NCI-H146 treated with DMSO at 0.1 percent for 48 hours (cell line): Measurements from ENCODE around the gene SOS1.
"Not testable (repeated sequence)": the region's sequence is repeated elsewhere in the genome, so short reads cannot be mapped to it uniquely, and the experiment has no call there.

Experiments
- DNase-seq: peaks from one replicate; lab custom pipeline; 2025; ENCODE audit not compliant: unreplicated experiment; lab: John Stamatoyannopoulos, UW

The SOS1 gene

DNA sequence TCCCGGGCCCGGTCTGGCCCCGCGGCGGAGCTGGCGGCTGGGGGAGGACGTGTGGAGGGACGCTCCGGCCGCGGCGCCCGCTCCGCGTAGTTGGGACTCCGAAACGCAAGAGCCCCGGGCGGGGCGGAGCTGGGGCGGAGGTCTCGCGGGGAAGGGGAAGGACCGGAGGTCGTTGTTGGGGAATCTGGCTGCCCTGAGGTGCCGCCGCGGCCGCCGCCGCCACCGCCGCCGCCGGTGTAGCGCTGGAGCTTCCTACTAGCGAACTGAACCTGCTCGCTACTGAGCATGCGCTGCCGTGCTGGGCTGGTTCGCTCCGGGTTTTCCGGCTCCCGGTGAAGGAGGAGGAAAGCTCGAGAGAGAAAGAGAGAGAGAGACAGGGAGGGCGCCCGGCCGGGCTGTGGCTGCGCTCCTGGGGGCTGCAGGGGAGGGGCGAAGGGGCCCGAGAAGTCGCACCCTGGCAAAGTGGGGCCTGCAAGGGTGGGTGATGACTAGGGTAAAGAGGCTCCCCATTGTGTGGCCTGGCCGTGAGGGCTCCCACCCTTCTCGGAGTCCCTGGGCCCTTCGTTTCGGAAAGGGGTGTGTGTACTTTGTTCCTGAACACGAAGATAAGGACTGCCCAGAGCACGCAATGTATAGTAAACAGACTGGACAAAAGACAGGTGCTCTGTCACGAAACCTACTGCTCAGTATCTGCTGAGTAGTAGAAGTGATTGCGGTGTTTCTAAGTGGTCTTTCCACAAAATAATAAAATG lies at the start of gene SOS1:
SOS1 (minus strand) TSS at position 281 of the 752 bp plus-strand sequence. CDS start 629 bp downstream, outside the sequence.
- peak; percentile 92 for DNase-seq

DNA sequence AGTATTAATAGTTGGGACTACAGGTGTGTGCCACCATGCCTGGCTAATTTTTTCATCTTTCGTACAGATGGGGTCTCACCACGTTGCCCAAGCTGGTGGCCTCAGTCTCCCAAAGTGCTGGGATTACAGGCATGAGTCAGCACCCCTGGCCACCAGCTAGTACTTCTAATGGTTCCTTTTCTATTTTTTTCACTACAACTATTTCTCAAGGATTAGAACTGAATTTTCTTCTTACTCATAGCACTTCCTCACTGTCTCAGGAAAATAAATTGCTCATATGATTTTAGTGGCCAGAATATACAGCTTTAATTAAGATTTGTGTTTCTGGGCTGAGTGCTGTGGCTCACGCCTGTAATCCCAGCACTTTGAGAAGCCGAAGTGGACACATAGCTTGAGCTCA lies 43.2 kb upstream of the SOS1 start:
- no peak for DNase-seq

DNA sequence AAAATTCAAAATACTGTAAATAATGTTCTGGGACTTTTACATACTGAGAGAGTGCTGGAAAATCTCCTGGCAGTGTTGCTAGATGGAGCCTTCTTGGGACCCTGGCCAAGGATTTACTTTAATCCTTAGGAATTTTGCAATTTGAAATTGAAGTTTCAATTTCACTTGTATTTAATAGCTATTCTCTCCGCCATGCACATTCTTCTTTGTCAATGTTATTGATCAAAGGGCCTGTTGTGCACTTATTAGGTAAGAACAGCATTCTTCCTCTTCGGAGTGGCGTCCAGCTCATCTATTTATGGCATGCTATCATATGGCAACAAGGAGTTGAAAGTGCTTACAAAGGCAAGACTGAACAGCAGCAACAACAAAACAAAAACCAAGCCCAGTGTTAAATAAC lies 40.1 kb upstream of the SOS1 start:
- no peak for DNase-seq

DNA sequence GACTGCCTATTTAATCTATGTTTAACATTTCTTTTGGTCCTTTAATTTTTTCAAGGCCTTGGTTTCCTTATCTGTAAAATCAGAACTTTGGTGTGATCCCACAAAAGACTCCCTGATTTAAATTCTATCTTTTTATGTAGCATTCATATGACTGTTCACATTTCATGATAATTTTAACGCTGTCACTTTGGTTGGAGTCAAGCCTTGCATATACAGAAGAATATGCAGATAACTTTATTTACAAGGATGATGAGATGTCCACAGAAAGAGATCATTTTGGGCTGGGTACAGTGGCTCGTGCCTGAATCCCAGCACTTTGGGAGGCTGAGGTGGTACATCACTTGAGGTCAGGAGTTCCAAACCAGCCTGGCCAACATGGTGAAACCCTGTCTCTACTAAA lies 38.4 kb upstream of the SOS1 start:
- DNase-seq, result no peak

DNA sequence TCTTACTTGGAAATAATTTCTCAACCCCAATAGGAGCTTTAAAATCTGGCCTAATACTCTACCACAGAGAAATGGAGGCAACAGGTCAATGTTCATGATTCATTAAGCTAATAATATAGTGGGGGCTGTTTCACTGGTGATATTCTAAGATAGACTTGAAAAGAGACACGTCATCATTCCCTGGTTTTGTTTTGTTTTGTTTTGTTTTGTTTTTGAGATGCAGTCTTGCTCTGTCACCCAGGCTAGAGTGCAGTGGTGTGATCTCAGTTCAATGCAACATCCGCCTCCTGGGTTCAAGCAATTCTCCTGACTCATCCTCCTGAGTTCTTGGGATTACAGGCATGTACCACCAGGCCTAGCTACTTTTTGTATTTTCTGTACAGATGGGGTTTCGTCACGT lies 37.5 kb upstream of the SOS1 start:
- DNase-seq, result no peak

DNA sequence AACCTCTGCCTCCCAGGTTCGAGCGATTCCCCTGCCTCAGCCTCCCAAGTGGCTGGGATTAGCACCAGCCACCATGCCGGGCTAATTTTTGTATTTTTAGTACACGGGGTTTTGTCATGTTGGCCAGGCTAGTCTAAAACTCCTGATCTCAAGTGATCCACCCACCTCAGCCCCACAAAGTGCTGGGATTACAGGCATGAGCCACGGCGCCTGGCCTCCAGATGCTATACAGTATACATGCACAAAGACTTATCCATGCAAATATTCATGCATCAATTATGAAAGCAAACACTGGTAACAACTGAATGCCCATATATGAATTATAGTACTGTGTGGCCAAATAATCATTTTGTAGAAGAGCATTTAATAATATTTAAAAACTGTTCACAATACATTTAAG lies 36.0 kb upstream of the SOS1 start:
- DNase-seq, result no peak

DNA sequence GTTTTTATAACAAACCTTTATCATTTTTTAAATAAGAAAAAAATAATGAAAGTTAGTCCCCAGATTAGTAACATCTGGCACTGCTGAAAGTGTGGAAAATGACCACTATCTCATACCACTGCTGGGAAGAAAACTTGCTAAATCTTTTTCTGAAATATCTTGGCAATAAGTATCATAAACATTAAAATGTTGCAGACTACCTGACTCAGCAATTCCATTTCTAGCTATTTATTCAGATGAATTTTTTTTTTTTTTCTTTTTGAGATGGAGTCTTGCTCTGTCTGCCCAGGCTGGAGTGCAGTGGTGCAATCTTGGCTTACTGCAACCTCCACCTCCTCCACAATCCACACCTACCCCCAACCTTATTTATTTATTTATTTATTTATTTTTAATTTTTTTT lies 35.3 kb upstream of the SOS1 start:
- DNase-seq, result no peak

DNA sequence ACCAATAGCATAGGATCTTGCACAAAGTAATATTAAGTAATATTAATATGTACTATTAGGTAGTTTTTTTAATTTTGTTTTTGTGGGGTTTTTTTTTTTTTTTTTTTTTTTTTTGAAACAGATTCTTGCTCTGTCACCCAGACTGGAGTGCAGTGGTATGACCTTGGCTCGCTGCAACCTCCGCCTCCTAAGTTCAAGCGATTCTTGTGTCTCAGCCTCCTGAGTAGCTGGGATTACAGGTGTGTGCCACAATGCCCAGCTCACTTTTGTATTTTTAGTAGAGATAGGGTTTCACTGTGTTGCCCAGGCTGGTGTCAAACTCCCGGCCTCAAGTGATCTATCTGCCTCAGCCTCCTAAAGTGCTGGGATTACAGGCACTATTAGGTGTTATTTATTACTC lies 34.7 kb upstream of the SOS1 start:
- not testable (repeated sequence) for DNase-seq

DNA sequence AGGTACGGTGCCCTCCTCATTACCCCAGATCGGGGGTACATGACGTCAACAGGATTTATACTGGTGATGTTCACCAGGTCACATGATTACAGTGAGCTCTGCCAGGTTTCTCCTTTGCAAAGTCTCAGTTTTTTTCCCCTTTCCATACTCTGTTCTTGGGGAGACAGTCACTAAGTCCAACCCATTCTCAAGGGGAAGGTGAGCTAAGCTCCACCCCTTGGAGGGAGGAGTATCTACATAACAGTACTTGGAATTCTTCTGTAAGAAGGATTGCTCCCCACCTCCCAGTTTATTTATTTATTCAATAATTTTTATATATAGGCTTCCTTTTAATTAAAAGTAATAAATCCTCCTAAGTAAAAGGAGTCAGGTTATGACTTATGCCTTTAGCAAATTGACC lies 34.1 kb upstream of the SOS1 start:
- no peak for DNase-seq

DNA sequence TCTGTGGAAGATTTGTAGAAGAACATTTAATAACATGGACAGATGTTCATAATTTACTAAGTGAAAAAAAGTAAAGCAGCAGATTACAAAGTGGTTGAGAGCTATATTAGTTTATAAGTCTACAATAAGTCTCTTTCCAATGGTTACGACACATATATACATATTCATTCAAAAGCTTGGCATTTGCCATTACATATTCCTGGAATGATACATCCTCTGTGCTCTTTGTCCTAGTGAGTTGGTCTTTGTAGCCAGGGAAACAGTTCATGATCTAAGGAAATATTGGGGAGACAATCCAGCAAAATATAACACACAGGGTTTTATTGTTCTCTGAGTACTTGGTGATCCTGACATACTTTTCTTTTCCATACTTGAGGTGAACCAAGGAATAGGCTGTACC lies 32.5 kb upstream of the SOS1 start:
- no peak for DNase-seq

DNA sequence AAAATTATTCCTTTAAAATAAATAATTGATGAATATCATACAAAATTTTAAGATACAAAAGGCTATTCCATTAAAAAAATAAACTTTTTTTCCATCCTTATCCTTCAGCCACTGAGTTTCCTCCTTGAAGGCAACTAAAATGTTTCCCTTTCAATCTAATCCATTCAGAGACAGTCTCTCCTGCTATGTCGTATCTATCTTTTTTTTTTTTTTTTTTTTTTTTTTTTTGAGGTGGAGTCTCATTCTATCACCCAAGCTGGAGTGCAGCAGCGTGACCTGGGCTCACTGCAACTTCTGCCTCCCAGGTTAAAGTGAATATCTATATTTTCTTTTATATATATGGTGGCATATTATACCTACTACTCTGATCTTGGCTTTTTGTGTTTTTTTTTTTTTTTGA lies 31.7 kb upstream of the SOS1 start:
- DNase-seq, result no peak

DNA sequence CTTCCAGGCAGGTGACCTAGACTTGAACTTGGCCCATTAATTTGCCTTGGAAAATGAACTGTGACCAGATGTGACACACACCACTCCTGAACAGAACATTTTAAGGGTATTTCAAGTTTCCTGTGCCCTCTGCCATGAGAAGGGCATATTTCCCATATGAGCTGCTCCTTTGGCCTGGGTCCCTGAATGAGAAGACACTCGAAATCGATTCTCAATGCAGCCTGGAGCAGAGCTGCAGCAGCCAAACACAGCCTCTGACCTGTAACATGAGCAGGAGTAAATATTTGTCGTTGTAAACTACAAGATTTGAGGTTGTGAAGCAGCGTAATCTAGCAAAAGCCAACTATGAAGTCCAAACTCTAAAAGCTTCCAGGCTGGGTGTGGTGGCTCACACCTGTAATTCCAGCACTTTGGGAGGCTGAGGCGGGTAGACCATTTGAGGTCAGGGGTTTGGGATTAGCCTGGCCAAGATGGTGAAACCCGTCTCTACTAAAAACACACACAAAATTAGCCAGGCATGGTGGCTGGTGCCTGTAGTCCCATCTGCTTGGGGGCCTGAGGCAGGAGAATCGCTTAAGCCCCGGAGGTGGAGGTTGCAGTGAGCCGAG lies 30.1 kb upstream of the SOS1 start:
- no peak for DNase-seq

DNA sequence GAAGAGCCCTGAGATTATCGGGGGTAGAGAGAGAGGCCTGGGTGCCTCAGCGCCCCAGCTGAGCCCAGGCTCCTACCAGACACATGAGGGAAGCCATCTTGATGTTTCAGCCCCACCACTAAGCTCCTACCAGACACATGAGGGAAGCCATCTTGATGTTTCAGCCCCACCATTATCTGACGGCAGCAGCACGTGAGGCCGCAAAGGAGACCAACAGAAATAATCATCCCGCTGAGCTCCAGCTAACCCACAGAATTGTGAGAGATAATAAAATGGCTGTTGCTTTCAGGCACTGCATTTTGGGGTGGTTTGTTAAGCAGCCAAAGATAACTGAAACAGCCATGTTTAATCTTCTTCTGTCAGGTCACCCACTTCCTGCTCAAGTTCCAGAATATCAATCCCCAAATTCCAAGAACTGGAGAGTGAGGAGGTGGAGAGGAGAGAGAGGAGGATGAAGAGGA lies 29.3 kb upstream of the SOS1 start:
- no peak for DNase-seq

DNA sequence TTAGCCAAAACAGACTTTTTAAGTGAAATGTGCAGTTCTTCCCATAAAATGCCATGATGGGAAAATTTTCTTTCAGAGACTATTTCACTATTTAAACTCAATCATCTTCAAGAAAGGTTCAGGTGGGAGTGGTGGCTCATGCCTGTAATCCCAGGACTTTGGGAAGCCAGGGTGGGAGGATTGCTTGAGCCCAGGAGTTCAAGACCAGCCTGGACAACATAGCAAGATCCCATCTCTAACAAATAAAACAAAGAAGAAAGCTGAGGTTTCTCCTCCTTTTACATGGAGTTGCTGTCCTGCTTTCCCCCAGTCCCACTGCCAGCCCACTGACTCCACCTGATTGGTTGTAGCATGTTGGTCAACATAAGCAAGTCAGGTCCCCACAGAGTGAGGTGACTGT lies 25.8 kb upstream of the SOS1 start:
- no peak for DNase-seq

DNA sequence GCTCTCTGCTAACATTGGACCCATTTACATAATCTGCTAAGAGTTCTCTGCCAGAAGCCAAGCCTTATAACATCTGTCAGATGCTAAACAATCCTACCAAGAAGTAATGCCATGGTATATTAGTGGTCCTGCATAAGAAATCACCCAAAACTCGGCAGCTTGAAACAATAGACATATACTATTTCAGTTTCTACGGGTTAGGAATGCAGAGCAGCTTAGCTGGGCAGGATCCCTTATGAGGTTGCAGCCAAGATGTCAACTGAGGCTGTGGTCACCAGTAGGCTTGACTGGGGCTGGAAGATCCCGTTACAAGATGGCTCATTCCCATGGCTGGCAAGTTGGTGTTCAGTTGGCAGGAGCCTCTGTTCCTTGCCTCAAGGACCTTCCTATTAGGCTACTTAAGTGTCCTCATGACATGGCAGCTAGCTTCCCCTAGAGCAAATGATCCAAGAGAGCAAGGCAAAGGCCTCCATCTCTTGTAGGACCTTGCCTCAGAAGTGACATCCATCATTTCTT lies 25.1 kb upstream of the SOS1 start:
- DNase-seq, result no peak

DNA sequence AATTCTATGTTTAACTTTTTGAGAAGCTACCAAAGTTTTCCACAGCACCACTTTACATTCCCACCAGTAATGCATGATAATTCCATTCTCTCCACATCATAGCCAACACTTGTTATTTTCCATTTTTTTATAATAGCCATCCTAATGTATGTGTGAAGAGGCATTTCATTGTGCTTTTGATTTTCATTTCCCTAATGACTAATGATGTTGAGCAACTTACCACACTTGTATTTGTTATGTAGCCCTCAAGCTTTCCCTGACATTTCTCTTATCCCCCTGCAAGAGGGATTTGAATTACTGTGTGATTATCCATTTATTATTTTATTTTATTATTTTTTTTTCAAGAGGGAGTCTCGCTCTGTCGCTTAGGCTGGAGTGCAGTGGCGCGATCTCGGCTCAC lies 23.6 kb upstream of the SOS1 start:
- no peak for DNase-seq

DNA sequence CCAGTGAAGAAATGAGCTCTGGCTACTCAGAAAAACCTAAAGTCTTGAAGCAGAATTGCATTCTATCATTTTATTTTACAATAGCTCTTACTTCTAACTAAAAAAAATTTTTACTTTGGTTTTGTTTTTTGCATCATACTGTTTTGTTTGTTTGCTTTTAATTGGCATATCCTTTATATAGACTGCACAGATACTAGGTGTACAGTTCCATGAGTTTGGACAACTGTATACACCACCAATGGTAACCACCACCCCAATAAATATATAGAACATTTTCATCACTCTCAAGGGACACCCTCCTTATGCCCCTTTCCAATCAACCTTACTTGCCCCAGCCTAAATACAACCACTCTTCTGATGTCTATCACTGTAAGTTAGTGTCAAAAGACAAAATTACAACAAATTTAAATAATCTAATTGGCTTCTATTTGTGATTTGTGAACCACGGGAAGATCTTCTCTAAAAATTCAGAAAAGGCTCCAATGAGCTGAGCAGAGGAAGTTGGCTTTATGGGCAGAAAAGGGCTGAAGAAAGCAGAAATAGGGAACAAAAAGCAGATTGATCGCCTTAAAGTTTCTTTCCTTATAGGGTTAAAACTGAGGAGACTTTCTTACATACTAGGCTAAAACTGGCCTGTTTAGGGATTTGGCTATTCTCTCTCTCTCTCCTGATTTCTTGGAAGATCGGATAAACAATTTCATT lies 22.2 kb upstream of the SOS1 start:
- no peak for DNase-seq

DNA sequence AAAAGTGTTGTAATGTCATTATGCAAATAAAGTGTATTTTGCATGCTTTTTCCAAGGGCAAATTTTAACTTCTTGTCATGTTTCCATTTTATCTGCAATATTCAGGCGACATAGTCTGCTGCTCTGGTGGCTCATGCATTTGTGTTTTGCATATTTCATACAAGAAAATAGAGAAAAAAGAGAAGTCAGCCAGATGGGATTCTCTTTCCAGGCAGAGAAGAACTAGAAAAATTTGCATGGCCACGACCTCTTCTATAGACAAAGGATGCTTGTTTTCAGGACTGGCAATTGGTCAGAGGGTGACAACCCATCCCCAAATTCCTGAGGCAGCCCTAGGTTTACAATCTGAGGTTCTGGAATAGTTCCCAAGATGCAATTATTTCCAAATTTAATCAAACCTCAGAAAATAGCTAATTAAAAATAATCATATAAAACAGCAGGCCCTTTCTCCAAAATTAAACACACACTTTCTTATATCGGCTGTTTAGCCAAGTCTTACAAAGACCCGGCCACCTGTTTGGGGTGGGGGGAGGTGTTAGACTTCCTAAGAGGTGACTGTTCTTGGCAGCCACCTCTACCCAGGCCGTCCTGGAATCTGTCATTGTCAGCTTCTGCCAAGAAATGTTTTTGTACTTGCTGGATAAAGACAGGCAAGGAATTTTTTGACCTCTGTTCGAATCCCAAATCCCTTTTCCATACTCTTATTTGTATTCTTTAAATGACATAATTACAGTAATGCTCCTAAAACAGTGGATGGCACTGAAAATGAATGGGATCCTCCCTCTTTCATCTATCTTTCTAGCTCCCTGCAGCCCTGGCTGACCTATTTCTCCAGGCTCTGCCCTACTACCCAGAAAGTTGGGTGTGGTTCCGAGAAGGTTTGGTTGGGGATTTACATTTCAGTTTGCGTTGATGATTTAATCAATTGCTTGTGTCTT lies 20.8 kb upstream of the SOS1 start:
- DNase-seq, result no peak

DNA sequence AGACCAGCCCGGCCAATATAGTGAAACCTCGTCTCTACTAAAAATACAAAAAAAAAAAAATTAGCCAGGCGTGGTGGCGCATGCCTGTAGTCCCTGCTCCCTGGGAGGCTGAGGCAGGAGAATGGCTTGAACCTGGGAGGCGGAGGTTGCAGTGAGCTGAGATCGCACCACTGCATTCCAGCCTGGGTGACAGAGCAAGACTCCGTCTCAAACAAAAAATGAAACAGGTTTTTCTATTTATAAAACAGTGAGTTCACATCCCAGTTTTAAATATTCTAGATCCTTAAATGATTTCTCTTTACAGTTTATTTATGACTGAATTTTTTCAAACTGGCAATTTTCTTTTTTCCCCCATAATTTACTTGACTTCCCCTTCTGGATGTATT lies 20.1 kb upstream of the SOS1 start:
- not testable (repeated sequence) for DNase-seq

DNA sequence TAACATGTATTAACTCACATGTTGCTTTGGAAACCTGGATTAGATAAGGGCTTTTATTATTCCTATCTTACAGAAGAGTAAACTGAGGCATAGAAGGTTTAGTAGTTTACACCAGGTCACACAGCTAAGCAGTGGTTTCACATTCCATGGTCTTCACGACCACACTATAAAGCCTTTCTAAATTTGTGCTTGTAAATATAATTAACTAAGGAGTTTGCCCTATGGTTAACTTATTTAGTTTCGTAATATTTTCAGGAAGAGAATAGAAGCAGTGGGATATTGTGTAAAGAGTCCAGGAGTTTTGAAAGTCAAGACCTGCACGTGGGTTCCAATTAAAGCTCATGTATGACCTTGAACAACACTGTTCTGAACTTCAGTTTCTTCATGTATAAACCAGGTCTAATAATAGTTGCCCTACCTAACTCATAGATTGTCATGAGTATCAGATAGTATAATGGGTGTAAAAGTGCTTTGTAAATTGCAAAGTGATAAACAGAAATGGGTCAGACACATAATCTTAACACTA lies 19.5 kb upstream of the SOS1 start:
- no peak for DNase-seq
